ENCODE results near the gene CLASP2.

GRCh38 chr3:33637482-33637881 is 80.6 kb downstream of the CLASP2 start:
- TF ChIP-seq CTCF (IDR thresholded peaks at IDR 0.05; ENCODE audit: low read length), result no peak
- no peak for TF ChIP-seq EZH2 (optimal IDR thresholded peaks at IDR 0.05; ENCODE audit: low read depth, low read length)

Measured in MM.1S (cell line).